Activated CD4-positive, CD25-positive, alpha-beta regulatory T cell treated with anti-CD3 and anti-CD28 coated beads, Interleukin-2, amount 50 U/mL, for 72 hours (primary cell): Measurements from ENCODE around the gene GPR107.

Experiments used
- DNase-seq: peaks from one replicate; pipeline ENCODE4 v3.0.0; 2021

GPR107 gene

DNA sequence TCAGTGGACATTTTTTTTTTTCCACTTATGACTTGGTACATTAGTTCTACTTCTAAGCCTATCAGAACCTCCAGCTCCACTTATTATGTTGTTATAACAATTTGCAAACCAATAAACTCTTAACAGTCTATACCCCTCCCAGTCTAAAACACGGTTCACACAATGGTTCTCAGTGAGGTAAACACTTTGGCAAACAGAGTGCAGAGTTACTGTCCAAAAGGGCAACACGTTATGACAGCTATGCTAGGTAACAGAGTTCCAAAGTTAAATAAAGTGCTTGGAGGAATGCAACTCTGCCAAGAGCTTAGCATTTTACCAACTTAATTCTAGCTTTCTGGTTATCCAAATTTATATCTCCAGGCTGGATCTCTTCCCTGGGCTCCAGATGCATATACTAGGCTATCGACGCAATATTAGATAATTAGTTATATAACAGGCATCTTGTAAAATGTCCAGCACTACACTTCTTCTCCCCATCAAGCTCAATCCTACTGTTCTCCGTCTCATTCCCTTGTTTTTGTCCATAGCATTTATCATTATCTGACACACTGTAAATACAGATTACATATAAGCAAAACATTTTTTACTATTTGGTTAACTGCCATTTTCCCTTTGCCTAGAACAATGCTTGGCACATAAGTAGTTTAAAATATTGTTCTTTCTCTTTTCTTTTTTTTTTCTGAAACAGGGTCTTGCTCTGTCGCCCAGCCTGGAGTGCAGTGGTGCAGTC is 25.0 kb upstream of the GPR107 start:
- DNase-seq, result peak; percentile 5

GRCh38 chr9:130029223-130029973 is 24.3 kb upstream of the GPR107 start:
- DNase-seq, result peak; percentile 31

DNA sequence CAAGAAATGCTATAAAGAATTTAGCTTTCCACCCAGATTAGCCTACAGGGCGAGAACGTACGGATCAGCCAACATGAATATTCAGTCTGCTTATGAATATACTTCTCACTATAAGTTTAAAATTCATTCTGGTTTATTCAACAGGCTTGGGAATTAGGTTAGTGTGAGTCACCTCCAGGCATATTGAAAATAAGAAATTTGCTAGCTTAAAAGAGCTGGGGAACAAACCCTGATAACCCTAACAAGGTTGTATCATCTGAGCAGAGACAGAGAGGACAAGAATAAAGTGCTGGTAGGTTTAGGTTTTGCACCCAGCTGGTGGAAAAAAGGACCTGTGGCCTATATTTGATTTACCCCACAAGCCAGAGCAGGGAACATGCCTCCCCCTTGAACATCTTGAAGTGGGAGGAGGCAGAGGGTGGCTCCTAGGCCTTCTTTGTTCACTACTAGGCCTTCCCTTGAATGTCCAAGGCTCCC is 23.0 kb upstream of the GPR107 start:
- DNase-seq, result no peak

DNA sequence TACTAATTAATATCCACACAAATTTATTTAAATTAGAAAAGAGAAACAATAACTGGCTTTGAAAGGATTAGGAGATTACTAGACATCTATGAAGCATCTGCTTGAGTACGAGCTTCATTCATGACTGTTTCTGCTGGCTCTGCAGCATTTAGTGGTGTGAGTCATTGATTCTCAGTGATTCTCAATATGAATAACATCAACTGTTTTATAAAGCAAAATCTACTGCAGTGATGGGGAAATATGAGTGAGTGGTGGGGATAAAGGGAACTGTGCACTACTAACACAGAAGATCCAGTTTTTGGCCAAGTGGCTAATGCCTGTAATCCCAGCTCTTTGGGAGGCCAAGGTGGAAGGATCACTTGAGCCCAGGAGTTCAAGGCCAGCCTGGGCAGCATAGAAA is 19.1 kb upstream of the GPR107 start:
- no peak for DNase-seq

DNA sequence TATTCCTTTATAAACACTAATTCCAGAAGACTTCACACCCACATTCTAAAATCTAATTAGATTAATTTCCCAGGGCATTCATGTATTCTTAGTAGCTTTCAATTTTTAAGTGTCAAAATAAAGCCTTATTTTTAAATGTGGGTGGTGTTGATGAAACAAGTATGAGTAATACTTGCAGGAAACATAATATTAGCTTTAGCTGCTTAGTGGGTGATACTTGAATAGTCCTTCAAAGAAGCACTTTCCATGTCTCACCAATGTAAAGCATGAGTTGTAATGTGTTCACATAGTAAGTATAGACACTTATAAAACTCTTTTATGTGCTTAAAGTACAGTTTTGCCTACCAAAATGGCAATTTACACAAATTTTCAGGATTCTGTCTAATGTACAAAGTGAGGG is 17.6 kb upstream of the GPR107 start:
- DNase-seq, result no peak

GRCh38 chr9:130039528-130040147 is 14.1 kb upstream of the GPR107 start:
- DNase-seq, result no peak

DNA sequence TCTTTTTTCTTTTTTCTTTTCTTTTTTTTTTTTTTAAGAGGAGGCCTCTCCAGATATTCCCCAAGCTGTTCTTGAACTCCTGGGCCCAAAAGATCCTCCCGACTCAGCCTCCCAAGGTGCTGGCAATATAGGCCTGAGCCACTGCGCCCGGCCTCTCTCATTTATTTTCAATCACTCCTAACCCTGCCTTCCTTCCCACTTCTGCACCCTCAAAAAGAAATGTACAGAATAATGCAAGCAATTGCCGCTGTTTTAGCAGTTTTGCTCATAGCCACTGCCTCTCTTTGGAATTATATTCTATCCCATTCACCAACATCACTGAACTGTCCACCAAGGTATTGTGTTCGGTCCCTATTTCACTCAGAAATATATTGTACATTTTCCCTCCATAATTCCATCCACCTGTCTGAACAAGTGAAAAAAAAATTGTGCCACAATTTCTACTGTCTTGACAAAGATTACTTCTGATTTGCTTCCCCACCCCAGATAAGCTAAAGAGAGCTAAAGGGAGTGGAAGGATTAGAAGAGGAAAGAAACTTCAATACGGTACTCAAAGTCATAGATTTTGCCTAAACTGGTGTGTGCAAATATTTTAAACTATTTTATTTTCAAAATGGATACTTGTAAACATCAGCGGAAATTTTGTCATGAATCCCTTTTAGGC is 12.6 kb upstream of the GPR107 start:
- no peak for DNase-seq

DNA sequence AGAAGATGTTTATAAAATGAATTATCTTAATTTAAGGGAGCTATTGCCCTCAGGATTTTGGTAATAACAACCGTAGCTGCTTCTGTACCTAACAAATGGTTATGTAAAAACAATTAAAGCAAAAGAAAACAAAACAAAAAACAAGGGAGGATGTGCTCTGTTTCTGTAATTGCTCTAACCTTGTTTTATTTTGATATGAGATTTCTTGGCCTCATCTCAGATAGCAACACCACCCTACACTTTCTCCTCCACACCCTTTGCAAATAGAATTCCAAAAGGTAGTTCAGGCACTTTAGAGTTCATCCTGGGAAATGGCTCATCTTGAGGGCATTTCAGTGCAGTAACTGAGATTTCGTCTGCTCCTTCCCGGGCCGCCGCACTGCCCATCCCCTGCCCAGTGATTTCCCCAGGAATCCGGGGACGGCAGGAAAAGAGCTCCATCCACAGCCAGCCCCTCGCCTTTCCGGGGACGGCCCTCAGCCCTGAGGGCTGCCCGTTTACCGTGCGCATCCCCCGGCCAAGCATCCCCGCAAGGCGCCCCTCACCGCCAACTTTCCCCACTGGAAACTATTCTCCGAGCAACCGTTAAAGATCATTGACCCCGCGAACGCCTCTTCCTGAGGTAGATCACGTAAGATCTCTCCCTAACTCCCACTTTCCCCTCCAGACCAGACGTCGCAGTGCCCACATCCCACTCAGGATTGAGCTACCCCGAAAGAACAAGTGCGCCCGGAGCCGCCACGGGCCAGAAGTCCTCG is 11.9 kb upstream of the GPR107 start:
- peak; percentile 48 for DNase-seq

DNA sequence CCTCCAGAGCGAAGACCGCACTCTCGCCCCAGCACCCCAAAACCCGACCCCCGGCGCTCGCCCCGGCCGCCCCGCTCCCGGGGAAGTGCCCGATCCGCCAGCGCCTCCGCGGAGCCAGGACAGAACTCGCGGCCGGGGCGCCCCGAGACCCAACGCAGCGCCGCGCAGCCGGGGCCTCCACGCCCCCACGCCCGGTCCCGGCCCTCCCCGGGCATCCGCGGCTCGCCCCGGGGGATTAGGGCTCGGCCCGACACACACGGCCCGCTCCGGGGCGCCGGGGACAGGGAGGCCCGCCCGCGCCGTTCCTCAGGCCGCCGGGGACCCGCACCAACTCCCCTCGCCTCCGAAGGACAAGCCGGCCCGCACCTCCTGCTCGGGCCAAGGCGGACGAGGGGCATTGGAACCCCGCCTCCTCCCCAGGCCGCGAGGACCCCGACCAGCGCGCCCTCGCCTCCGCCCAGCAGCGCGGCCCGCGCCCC is 11.3 kb upstream of the GPR107 start:
- peak; percentile 62 for DNase-seq

DNA sequence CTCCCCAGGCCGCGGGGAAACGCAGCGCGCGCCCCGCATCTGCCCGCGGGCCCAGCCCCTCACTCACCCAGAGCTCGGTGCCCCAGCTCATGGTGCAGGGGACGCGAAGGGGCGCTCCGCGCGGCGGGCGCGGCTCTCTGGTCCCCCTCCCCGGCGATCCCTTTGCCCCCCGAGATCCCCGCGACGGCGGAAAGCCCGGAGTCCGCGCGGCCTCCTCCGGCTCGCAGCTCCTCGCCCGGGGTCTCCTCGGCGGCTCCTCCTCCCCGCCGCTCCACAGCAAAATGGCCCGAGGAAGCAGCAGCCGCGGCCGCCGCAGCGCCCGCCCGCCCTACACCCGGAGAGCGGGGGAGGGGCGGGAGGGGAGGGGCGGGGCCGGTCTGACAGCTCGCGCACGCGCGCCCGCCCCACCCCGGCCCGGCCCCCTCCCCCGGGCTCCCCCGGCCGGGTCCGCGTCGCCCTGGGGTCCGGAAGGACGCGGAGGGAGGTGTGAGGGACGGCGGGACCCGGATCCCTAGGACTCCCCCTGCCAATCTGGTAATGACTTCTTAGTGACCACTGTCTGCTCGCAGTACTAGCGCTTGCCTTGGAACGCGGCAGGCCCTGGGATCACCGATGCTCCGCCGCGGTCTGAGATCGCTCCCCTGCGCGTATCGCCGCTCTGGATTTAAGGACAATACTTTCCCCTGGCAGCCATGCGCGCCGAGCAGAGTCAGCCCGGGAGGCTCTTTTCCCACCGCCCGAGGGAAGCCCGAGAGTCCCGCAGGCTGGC is 10.6 kb upstream of the GPR107 start, which contains the start of gene FNBP1:
Gene FNBP1, minus strand, starts transcription at position 305 of the 769 bp plus-strand sequence. Its CDS starts 214 bp downstream, at position 91.
- DNase-seq, result peak; percentile 82

- no peak for DNase-seq
Measured at GRCh38 chr9:130043654-130044623, 9.8 kb upstream of the GPR107 start.

DNA sequence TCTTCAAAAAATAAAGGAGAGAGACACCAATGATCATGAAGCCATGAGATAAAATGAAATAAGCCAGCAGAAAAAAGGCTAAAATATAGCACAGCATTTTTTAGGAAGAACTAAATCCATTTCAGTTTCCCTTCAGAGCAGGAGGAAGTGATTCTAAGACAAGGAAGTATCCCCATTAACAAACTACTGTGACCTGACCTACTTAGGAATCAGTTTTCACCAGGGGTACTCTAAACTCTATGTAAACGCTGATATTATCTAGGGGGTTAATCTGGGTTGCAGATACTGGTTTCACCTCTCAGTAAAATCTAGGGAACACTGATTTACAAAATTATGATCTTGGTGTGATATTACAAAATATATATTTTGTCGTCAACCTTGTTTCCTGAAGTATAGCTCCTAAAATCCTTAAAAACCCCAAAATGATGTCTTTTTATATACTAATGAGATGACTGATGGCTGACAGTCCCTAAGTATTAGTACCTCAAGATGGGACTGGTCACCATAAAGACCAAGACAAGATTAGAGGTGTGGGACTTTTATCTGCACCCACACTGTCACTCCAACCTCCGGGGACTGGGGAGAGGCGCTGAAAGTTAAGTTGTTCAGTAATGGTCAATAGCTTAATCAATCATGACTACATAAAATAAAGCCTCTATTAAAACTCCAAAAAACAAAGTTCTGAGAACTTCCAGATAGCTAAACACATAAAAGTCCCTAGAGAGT is 7.8 kb upstream of the GPR107 start:
- DNase-seq, result no peak

DNA sequence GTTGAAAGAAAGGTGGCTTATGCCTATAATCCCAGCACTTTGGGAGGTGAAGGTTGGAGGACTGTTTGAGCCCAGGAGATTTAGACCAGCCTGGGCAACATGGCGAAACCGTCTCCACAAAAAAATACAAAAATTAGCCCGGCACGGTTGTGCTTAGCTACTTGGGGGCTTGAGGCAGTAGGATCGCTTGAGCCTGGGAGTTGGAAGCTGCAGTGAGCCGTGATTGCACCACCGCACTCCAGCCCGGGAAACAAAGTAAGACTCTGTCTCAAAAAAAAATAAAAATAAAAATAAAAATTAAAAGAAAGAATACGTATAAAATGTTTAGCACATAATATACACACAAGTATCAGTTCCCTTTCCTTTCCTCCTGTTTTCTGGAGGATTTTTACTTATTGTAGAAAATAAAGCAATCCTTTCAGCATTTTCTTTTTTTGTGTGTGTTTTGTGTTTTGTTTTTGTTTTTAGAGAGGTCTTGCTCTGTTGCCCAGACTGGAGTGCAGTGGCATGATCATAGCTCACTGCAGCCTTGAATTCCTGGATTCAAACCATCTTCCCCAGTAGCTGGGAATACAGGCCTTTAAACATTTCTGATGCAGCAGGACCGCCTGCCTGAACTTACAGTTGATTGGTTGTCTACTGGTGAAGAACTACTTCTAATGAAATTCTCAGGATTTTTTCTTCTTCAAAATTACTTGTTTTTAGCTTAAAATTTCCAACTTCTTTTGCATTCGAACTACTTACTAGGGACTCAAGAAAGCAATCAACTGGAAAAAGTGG is 4.1 kb upstream of the GPR107 start:
- no peak for DNase-seq

DNA sequence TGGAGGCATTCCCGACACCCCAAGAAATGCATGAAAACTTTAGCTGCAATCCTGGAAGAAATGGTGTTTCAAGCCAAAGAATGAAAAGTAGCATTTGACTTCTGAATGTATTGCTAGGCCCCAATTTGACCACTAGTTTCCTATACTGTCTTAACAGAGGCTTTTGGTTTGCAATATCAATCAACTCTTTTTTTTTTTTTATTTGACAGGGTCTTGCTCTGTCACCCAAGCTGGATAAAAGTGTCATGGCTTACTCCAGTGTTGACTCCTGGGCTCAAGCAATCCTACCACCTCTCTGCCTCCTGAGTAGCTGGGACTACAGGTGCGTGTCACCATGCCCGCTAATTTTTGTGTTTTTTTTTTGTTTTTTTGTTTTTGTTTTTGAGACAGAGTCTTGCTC is 3.2 kb upstream of the GPR107 start:
- DNase-seq, result no peak

- no peak for DNase-seq
Measured at GRCh38 chr9:130051855-130052254, 1.9 kb upstream of the GPR107 start.

- DNase-seq, result no peak
Measured at GRCh38 chr9:130053109-130053503, 600 bp upstream of the GPR107 start.

- no peak for DNase-seq
Measured at GRCh38 chr9:130054325-130054786, 650 bp downstream of the GPR107 start.

GRCh38 chr9:130054820-130055219 is 1.1 kb downstream of the GPR107 start:
- DNase-seq, result no peak

- DNase-seq, result no peak
Measured at GRCh38 chr9:130058154-130058553, 4.4 kb downstream of the GPR107 start.
